HTR-8/SVneo (cell line): Measurements from ENCODE around the gene AKAP10.
"Not testable (repeated sequence)": the region's sequence is repeated elsewhere in the genome, so short reads cannot be mapped to it uniquely, and the experiment has no call there.

Experiments used
- DNase-seq: peaks from one replicate; pipeline ENCODE4 v3.0.0; 2011; ENCODE audit warnings: low spot score, mixed read lengths; ENCODE audit not compliant: insufficient read length
- FAIRE-seq: peaks from 2 replicates; lab custom pipeline; 2011; peaks lifted over from hg19 to GRCh38; lab: Jason Lieb, UNC

The AKAP10 gene, protein sequence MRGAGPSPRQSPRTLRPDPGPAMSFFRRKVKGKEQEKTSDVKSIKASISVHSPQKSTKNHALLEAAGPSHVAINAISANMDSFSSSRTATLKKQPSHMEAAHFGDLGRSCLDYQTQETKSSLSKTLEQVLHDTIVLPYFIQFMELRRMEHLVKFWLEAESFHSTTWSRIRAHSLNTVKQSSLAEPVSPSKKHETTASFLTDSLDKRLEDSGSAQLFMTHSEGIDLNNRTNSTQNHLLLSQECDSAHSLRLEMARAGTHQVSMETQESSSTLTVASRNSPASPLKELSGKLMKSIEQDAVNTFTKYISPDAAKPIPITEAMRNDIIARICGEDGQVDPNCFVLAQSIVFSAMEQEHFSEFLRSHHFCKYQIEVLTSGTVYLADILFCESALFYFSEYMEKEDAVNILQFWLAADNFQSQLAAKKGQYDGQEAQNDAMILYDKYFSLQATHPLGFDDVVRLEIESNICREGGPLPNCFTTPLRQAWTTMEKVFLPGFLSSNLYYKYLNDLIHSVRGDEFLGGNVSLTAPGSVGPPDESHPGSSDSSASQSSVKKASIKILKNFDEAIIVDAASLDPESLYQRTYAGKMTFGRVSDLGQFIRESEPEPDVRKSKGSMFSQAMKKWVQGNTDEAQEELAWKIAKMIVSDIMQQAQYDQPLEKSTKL

DNA sequence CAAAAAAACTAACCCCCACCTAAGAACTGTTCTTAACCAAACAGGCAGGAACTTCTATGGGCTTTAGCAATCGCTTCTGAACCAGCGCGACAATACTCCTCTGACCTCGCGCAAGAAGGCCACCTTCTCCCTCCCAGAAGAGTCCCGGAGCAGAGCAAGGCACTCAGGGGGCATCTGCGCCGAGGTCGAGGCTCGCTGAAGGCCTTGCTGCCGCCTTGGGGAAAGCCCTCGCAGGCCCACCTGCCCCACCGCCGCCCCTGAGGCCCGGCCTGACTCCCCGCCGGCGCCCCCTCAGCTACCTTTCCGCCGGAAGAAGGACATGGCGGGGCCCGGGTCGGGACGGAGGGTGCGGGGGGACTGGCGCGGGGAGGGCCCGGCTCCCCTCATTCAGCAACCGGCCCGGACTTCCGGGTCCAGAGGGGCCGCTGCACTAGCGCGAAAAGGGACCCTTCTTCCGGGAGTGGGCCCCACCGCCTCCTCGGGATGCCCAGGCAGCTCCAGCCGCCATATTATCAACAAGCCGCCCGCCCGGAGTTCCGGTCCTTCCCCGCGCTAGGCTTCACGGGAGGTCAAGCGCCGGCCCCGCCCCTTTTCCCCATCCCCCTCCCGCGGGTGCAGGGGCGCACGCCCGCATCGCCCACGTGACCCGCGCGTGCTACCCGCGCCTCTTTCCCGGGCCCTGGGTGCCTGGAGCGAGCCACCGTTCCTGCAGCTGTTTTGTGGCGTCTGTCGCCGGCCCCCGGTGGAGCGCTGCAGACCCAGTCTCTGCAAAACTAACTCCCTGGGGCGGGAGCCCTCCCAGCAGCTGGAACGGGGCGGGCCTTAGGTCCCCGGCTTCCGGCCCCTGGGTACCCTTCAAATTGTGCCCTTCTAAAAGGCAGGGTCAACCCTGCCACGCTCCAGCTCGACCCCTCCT lies at the start of gene AKAP10:
AKAP10 (minus strand) TSS at position 536 of the 916 bp plus-strand sequence; CDS start at position 387, 149 bp downstream.
- peak; percentile 82 for FAIRE-seq
- peak; percentile 95 for DNase-seq

DNA sequence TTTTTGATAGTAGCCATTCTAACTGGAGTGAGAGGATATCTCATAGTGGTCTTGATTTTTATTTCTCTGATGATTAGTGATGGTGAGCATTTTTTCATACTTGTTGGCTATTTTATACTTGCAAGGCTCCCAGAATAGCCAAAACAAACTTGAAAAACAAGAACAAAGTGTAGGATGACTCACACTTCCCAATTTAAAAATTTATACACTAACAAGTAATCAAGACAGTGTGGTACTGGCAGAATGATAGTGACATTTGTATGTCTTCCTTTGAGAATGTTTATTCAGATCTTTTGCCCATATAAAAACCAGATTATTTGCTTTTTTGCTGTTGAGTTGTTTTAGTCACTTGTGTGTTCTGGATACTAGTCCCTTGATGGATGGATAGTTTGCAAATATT lies 49.3 kb upstream of the AKAP10 start:
- FAIRE-seq (no peak), DNase-seq (no peak)

DNA sequence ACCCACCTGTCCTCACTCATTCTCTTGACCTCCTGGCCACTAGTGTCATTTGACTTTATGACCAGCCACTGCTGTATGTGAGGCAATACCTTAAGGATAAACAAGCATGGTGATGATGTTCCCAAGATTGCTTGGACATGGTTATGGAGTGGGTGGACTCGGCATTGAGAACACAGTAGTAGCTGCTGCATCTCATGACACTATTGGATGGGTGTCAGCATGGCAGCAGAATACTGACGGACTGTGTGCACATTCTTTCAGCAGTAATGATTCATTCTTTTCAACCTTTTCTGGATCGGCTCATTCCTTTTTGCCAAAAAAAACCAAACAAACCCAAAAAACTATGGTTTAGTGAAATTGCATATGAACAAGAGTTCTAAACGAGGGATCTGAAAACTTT lies 45.1 kb upstream of the AKAP10 start:
- DNase-seq = no peak
- peak; percentile 88 for FAIRE-seq

DNA sequence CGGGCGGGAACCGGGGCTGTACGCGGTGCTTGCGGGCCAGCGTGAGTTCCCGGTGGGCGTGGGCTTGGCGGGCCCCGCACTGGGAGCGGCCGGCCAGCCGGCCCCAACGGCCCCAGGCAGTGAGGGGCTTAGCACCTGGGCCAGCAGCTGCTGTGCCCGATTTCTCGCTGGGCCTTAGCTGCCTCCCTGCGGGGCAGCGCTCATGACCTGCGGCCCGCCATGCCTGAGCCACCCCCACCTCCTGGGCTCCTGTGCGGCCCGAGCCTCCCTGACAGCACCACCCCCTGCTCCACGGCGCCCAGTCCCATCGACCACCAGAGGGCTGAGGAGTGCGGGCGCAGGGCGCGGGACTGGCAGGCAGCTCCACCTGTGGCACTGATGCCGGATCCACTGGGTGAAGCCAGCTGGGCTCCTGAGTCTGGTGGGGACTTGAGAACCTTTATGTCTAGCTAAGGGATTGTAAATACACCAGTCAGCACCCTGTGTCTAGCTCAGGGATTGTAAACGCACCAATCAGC lies 38.9 kb upstream of the AKAP10 start:
- DNase-seq, FAIRE-seq: not testable (repeated sequence)

DNA sequence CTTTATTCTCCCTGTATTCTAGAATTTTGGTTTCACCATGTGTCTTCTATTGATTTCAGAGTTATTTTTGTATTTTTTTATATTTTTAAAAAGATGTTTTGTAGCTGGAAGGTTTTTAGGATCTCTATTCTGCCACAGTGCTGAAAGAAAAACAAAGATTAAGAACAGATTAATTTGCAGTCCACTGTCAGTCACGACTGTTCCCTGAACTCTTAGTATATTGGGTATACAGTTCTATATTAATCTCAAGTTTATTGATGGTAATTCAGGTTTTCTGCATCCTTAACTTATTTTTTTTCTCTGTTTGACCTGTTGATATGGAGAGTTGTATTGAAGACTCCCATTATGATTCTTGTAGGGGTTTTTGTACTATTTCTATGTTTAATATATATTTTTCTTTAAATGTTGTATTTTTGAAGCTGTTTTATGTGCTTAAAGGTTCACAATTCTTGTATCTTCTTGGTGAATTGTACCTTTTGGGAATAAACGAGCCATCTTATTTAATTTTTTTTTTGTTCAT lies 34.4 kb upstream of the AKAP10 start:
- FAIRE-seq (no peak), DNase-seq (no peak)

DNA sequence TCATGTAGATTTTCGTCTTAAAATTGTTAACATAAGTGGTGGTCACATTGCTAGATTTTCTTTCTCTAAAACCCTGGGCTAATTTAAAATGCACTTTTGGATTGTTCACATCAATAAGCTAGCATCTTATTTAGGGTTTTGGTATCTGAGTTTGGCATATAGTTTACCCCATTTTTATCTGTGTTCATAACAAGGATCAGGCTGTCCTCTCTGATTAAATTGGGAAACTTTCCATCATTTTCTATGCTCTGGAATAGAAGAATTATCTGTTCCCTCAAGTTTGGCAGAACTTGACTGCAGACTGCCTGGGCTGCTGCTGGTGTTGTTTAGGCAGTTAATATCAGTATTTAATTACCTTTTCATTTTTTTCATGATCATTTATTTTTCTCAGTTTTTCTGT lies 33.3 kb upstream of the AKAP10 start:
- DNase-seq (no peak), FAIRE-seq (no peak)

DNA sequence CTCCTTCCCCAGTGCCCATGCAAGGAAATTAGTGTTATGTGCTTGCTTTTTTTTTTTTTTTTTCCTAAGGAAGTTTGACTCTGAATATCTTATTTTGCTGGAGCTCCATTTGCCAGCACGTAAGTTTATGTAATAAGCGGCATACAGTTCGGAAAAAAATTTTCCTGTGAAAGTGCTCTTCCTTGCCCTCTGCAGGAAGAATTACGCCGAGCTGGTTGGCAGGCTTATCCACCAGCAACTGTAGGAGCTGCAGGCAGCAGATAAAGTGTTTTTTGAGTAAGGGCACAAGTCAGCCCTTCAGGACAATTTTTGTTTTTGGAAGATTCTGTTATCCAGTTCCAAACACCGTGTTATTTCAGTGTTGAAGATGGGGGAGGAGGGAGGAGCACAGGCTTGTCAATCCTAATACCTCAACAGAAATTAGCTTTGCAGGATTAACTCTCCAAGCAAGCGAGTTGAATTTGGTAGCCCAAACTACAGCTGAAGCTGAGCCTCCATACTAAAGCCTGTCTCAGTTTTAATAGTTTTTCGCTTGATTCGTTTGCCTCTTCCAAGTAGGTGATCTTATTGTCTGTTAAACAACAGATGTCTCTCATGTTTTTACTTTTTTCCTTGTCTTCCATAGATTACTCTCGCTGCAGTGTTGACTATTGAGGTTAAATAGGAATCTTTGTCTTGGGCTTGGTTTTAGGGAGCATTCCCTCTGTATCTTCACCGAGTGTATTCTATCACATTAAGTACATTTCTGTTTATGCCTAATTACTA lies 32.7 kb upstream of the AKAP10 start:
- peak; percentile 69 for DNase-seq
- peak; percentile 89 for FAIRE-seq

DNA sequence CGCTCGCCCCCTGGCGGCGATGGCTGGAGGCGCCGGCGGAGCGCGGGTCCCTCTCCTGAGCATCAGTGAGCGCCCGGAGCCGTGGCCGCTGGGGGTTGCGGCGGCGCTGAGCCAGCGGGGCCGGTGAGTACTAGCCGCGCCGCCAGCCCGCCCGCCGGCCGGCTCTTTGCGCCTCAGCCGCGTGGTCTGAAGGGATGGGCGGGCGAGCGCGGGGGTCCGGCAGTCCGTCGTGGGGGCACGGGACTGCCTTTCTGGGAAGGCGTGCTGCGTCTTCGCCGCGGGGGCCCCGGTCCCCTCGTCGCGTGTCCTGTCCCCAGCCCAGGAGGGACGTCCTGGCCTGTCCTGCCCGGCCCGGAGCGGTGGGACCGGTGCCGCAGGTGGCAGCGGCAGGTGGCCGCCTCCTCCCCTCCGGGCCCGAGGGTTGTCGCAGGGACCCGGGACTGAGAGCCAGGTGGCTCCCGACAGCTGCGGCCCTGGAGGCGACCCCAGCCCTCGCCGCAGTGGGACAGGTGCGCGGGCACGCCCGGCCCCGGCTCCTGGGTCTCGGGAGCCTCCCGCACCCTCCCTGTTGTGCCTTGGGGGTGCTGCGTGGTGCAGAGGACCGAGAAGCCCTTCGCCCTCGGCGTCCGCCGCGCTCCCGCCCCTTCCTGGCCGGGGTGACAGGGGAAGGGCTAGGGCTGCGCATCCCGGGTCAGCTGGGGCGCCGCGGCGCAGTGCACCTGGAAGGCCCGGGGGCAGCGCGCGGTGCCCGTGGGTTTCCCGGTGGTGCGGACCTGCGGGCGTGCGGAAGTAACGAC lies 31.9 kb upstream of the AKAP10 start, which contains the start of gene SPECC1:
SPECC1 (plus strand) TSS at position 58 of the 797 bp plus-strand sequence. CDS start 87,293 bp downstream, outside the sequence.
- FAIRE-seq = peak; percentile 93
- peak; percentile 94 for DNase-seq

DNA sequence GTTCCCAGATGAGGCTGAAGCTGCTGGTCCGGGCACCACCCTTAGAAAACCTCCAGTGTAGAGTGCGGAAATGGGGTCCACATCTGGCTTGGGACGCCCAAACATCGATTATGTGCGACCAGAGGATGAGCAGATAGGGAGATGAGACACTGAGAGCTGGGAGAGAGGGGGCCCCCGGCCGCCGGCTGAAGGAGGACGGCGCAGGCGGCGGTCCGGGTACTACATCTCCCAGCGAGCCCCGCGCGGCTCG lies 31.3 kb upstream of the AKAP10 start:
- DNase-seq (no peak), FAIRE-seq (no peak)

DNA sequence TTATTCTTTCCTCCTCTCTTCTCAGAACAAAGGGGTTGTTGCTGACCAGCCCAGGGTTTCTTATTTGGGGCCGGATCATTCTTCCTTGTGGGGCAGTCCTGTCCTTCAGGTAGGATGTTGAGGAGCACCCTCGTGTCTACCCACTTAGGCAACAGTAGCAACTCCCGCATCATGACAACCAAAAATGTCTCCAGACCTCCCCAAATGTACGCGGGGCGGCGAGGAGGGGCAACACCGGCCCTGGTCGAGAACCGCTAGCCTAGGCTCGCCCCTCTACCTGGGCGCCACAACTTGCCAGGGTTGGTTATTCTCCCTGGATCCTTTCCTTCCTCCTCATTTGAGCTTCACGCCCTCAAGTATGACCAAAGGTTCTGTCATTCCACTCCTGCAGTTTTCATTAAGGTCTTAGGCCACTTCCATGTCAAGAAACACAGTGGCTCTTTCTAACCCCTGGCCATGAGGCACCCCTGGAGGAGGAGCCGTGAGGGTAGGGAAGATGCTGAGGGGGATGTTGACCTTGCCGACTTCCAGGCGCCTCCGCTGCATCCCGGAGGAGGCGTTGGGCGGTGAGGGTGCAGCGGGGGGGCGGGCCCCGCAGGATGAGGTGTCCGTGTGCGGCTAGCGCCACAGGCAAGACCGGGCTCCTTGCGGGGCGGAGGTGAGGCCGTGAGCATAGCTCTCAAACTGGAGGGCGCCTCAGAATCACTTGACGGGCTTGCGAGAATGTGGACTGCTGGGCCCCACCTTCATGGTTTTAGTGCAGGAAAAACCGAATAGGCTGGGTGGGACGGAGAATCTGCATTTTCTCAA lies 30.8 kb upstream of the AKAP10 start:
- no peak for DNase-seq
- peak; percentile 63 for FAIRE-seq

DNA sequence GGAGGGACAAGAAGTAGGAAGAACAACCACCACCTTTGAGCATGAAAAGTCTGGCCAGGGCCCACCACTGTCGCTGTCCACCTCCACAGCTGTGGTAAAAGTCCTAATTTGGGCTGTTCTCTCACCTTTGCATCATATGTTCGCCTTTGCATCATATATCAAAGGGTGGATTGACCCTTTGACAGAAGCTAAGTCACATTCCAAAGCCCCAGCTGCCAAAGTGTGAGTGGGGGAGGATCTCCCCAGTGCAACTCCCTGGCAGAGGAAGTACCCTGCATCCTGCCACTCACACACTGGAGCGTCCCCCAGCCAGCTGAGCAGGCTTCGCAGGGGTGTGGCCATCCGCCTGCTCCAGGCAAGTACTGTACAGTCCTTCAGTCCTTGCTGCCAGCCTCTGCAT lies 18.9 kb upstream of the AKAP10 start:
- FAIRE-seq (peak; percentile 48), DNase-seq (no peak)

DNA sequence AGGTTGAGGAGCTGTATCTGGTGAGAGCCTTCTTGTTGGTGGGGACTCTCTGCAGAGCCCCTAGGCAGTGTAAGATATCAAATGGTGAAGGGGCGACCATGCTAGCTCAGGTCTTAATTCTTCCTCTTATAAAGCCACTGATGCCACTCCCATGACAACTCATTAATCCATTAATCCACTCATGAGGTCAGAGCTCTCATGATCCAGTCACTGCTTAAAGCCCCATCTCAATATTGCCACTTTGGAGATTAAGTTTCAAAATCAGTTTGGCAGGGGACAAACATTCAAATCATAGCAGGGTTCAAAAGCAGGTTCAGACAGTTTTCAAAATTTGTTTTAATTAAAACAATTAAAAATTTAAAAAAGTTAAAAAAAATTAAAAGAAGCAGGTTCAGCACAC lies 18.5 kb upstream of the AKAP10 start:
- FAIRE-seq (no peak), DNase-seq (no peak)

DNA sequence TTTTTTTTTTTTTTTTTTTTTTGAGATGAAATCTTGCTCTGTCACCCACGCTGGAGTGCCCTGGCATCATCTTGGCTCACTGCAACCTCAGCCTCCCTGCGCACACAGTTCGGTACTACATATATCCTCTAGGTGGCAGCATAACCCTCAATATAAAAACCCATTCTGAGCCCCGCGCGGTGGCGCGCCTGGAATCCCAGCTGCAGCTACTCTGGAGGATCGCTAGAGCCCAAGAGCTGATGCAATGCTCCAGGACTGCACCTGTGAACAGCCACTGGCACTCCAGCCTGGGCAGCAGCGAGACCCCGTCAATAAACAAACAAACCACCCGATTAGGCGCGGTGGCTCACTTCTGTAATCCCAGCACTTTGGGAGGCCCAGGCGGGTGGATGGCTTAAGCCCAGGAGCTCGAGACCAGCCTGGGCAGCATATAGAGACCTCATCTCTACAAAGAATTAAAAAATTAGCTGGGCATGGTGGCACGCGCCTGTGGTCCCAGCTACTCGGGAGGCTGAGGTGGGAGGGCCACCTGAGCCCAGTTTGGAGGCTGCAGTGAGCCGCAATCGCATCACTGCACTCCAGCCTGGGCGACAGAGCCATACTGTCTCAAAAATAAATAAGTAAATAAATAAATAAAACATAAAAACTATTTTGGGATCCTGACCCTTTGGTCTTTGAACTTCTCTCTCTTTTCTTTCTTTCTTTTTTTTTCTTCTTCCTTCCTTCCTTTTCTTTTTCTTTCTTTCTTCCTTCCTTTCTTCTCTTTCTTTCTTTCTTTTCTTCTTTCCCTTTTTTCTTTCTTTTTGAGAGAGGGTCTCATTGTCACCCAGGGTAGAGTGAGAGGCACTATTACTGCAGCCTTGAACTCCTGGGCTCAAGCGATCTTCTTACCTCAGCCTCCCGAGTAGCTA lies 15.4 kb upstream of the AKAP10 start:
- FAIRE-seq = peak; percentile 97
- peak; percentile 88 for DNase-seq

DNA sequence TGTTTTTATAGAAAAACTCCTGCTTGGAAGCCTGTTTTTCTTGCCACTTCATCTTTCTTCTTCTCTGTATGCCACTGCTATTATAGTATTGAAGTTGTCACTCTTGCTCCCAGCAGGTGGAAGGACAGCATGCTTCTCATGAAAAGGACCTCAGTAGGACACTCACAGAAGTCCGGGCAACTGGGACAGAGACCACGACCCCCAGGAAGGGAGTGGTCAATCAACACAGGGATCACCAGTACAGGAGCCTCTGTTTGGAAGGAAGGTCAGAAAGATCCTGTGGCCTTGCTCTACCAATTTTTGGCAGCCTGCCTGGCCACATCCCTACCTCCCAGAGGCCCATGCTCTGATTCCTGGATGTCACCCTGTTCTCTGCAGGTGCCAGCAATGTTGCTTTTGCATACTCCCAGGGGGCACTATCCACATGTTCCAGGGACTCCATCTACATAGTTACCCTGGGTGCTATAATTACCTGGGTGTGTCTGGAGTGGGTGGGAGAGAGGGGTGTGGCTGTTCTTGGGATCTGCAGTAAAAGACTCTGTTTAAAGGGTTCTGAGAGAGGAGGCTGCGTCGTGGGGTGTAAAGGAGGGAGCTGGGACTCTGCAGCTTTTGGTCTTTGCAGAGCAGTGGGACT lies 13.7 kb upstream of the AKAP10 start:
- FAIRE-seq (no peak), DNase-seq (no peak)

DNA sequence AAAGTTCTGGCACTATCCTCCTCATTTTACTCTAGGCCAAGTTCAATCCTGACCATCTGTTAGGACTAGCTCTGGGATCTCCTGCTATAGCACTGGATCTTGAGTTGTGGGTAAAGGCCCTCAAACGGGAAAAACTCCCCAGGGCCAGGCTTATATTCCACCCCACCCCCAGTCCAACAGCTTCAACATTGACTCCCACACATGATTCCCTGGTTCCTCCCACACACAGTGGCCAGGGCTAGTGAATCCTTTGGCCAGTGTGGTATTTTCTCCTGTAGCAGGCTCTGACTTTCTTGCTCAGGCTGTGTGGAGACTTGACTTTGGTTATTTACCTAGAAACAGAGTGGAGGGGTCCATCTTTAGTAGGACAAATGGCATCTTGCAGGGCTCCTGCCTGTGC lies 10.3 kb upstream of the AKAP10 start:
- no peak for FAIRE-seq
- no peak for DNase-seq
